Jurkat, Clone E6-1 (cell line): ENCODE data around the gene BRD9.
A peak's percentile ranks its signal among the peaks of the same experiment; 100 is the strongest.
"Not testable (repeated sequence)": the region's sequence is repeated elsewhere in the genome, so short reads cannot be mapped to it uniquely, and the experiment has no call there.

Source experiments
- DNase-seq: peaks from one replicate; pipeline ENCODE4 v3.0.0-alpha.2; 2011; ENCODE audit warnings: low read depth, low spot score
- H3K4me3 ChIP-seq: 2 replicates; pipeline ENCODE4 v1.5.1; 2011; ENCODE audit warnings: mild to moderate bottlenecking, low read length, control low read depth, moderate library complexity

Gene BRD9

GRCh38 chr5:838431-838851 is 54.2 kb downstream of the BRD9 start:
- not testable (repeated sequence) for H3K4me3 ChIP-seq, DNase-seq

- not testable (repeated sequence) for H3K4me3 ChIP-seq, DNase-seq
Measured at GRCh38 chr5:837621-838121, 54.9 kb downstream of the BRD9 start.

GRCh38 chr5:835933-836612 is 56.5 kb downstream of the BRD9 start:
- H3K4me3 ChIP-seq, DNase-seq: not testable (repeated sequence)

GRCh38 chr5:834013-834412 is 58.6 kb downstream of the BRD9 start:
- H3K4me3 ChIP-seq: not testable (repeated sequence)
- peak; percentile 25 for DNase-seq

GRCh38 chr5:828194-828593 is 64.4 kb downstream of the BRD9 start:
- DNase-seq, H3K4me3 ChIP-seq: not testable (repeated sequence)

- H3K4me3 ChIP-seq, DNase-seq: not testable (repeated sequence)
Measured at GRCh38 chr5:825544-825943, 67.1 kb downstream of the BRD9 start.

- no peak for DNase-seq
- no peak overlapping the region for H3K4me3 ChIP-seq
Measured at GRCh38 chr5:821504-821903, 71.1 kb downstream of the BRD9 start.

GRCh38 chr5:820245-820644 is 72.4 kb downstream of the BRD9 start:
- no peak for DNase-seq
- H3K4me3 ChIP-seq: no peak overlapping the region

GRCh38 chr5:819078-819477 is 73.5 kb downstream of the BRD9 start:
- H3K4me3 ChIP-seq: no peak overlapping the region
- no peak for DNase-seq

- H3K4me3 ChIP-seq: no peak overlapping the region
- DNase-seq: no peak
Measured at GRCh38 chr5:816176-816575, 76.4 kb downstream of the BRD9 start.

GRCh38 chr5:815449-815848 is 77.2 kb downstream of the BRD9 start:
- no peak for DNase-seq
- no peak overlapping the region for H3K4me3 ChIP-seq
